Skin of body (tissue), 2 donors: ENCODE measurements around the gene GABRA5. TPM values are rescaled to one million over a fixed set of nuclear protein-coding genes. Genes with fewer than 3 reads are reported as not detected.
A peak's percentile ranks its signal among the peaks of the same experiment; 100 is the strongest.

Source experiments
- DNase-seq: peaks from one replicate; lab custom pipeline; 2025; lab: John Stamatoyannopoulos, UW
- total RNA-seq: library from RNA; depleted of rRNA; stranded (reverse); fragments of >200 nt; gene quantifications from one replicate; pipeline ENCODE4 v1.2.3, GENCODE V29; 2014

The GABRA5 gene
- total RNA-seq, 1 donor from 2014 or later: 0.39 TPM

GRCh38 chr15:26926081-26926480 lies 59.2 kb downstream of the GABRA5 start:
- DNase-seq: peak; percentile 27

GRCh38 chr15:26928051-26928450 lies 61.2 kb downstream of the GABRA5 start:
- DNase-seq: no peak

GRCh38 chr15:26929588-26929987 lies 62.7 kb downstream of the GABRA5 start:
- no peak for DNase-seq

GRCh38 chr15:26934848-26935247 lies 68.0 kb downstream of the GABRA5 start:
- DNase-seq: no peak

- DNase-seq: no peak
These were observed 68.5 kb downstream of the GABRA5 start for GRCh38 chr15:26935322-26935721.

- no peak for DNase-seq
These were observed 69.6 kb downstream of the GABRA5 start for GRCh38 chr15:26936502-26936901.

GRCh38 chr15:26937134-26937533 lies 70.3 kb downstream of the GABRA5 start:
- no peak for DNase-seq

GRCh38 chr15:26939398-26939797 lies 72.5 kb downstream of the GABRA5 start:
- no peak for DNase-seq

- no peak for DNase-seq
These were observed 74.6 kb downstream of the GABRA5 start for GRCh38 chr15:26941489-26941888.

- no peak for DNase-seq
These were observed 77.0 kb downstream of the GABRA5 start for GRCh38 chr15:26943866-26944265.

GRCh38 chr15:26945046-26945445 lies 78.2 kb downstream of the GABRA5 start:
- DNase-seq: no peak

GRCh38 chr15:26950001-26950400 lies 83.1 kb downstream of the GABRA5 start:
- DNase-seq: no peak

GRCh38 chr15:26954403-26954802 lies 87.5 kb downstream of the GABRA5 start:
- DNase-seq: no peak

- DNase-seq: peak; percentile 24
These were observed 100.9 kb downstream of the GABRA5 start for GRCh38 chr15:26967719-26968269.

GRCh38 chr15:26968806-26969205 lies 101.9 kb downstream of the GABRA5 start:
- DNase-seq: no peak

- DNase-seq: no peak
These were observed 103.9 kb downstream of the GABRA5 start, which contains the start of gene GABRG3 for GRCh38 chr15:26970712-26971210. GABRG3 (plus strand) TSS chr15:26971181.

- DNase-seq: no peak
These were observed 104.6 kb downstream of the GABRA5 start for GRCh38 chr15:26971271-26972018.

- DNase-seq: no peak
These were observed 105.8 kb downstream of the GABRA5 start for GRCh38 chr15:26972636-26973035.

GRCh38 chr15:26974120-26974780 lies 107.4 kb downstream of the GABRA5 start:
- no peak for DNase-seq

- DNase-seq: no peak
These were observed 114.6 kb downstream of the GABRA5 start for GRCh38 chr15:26981492-26981891.

GRCh38 chr15:26983822-26984221 lies 117.0 kb downstream of the GABRA5 start:
- DNase-seq: no peak

- no peak for DNase-seq
These were observed 118.2 kb downstream of the GABRA5 start for GRCh38 chr15:26985050-26985449.
